Measurements from ENCODE around the gene HOXC9.

The HOXC9 gene

GRCh38 chr12:53989227-53990113 is 10.5 kb upstream of the HOXC9 start:
- DNase-seq = no peak

GRCh38 chr12:53990311-53991076 is 9.5 kb upstream of the HOXC9 start:
- no peak for DNase-seq

GRCh38 chr12:53991077-53991460 is 8.9 kb upstream of the HOXC9 start:
- no peak for DNase-seq

- DNase-seq = no peak
Observed at GRCh38 chr12:53992377-53992889, 7.5 kb upstream of the HOXC9 start.

- no peak for DNase-seq
Observed at GRCh38 chr12:53993162-53994008, 6.6 kb upstream of the HOXC9 start.

- DNase-seq = no peak
Observed at GRCh38 chr12:53994009-53994263, 6.0 kb upstream of the HOXC9 start.

- DNase-seq = no peak
Observed at GRCh38 chr12:53994264-53995001, 5.5 kb upstream of the HOXC9 start.

- no peak for DNase-seq
Observed at GRCh38 chr12:53995002-53995377, 5.0 kb upstream of the HOXC9 start.

- DNase-seq = no peak
Observed at GRCh38 chr12:53995378-53996239, 4.4 kb upstream of the HOXC9 start.

GRCh38 chr12:53996240-53997203 is 3.4 kb upstream of the HOXC9 start:
- DNase-seq = no peak

GRCh38 chr12:53997204-53998109 is 2.5 kb upstream of the HOXC9 start:
- no peak for DNase-seq

- DNase-seq = no peak
Observed at GRCh38 chr12:53998110-53998899, 1.7 kb upstream of the HOXC9 start.

- no peak for DNase-seq
Observed at GRCh38 chr12:53998900-53999236, 1.1 kb upstream of the HOXC9 start.

GRCh38 chr12:53999559-54000115 is 324 bp upstream of the HOXC9 start:
- DNase-seq = no peak

GRCh38 chr12:54001283-54002187 is 1.6 kb downstream of the HOXC9 start:
- DNase-seq = no peak

GRCh38 chr12:54002278-54002914 is 2.4 kb downstream of the HOXC9 start:
- DNase-seq = no peak

Data from NK-92 treated with Interleukin-12 subunit alpha and Interleukin-12 subunit beta, amount 100 ng/mL, for 24 hours (cell line).